HUES64 (cell line): ENCODE results near the gene DYSF.

Experiments
- H3K27ac ChIP-seq: 2 replicates; pipeline ENCODE4 v1.7.0; 2013; ENCODE audit warnings: low read depth, low read length, inconsistent platforms
- H3K27me3 ChIP-seq: 2 replicates; pipeline ENCODE4 v1.6.1; 2013; ENCODE audit warnings: mild to moderate bottlenecking, low read length; ENCODE audit not compliant: insufficient read depth
- H3K36me3 ChIP-seq: 2 replicates; pipeline ENCODE4 v1.6.1; 2013; ENCODE audit warnings: mild to moderate bottlenecking, low read length; ENCODE audit not compliant: insufficient read depth
- H3K4me1 ChIP-seq: 2 replicates; pipeline ENCODE4 v1.6.1; 2013; ENCODE audit warnings: mild to moderate bottlenecking, low read length, moderate library complexity; ENCODE audit not compliant: insufficient read depth
- H3K4me3 ChIP-seq: 2 replicates; pipeline ENCODE4 v1.5.1; 2013; ENCODE audit warnings: mild to moderate bottlenecking, low read length, moderate library complexity
- H3K9ac ChIP-seq: 2 replicates; pipeline ENCODE4 v1.6.1; 2013; ENCODE audit warnings: mild to moderate bottlenecking, low read depth, low read length
- H3K9me3 ChIP-seq: 2 replicates; pipeline ENCODE4 v1.6.1; 2013; ENCODE audit warnings: low read depth, low read length; ENCODE audit not compliant: insufficient read depth
- WGBS: fragments of 150-250, 120-280 bp; methylation state at CpG from one replicate; pipeline ENCODE4 v1.1.7; 2013; ENCODE audit warnings: missing lambda C conversion rate; 5-methylcytosine and 5-hydroxymethylcytosine counted together

Gene DYSF

GRCh38 chr2:71734620-71735019, 281.3 kb downstream of the DYSF start:
- Histone ChIP-seq H3K9ac (no peak overlapping the region), H3K4me1 (no peaks in the 10 kb centered on the region), H3K36me3 (no peaks in the 10 kb centered on the region), H3K27me3 (no peaks in the 10 kb centered on the region), H3K9me3 (no peaks in the 10 kb centered on the region), H3K4me3 (no peak overlapping the region), H3K27ac (no peak overlapping the region)

GRCh38 chr2:71735676-71736075, 282.3 kb downstream of the DYSF start:
- Histone ChIP-seq H3K27ac (no peak overlapping the region), H3K9ac (no peak overlapping the region), H3K4me1 (no peaks in the 10 kb centered on the region), H3K9me3 (0 out of 2 replicates have a peak, but pooled peaks cover under 1% of the 10 kb centered on the region), H3K36me3 (no peaks in the 10 kb centered on the region), H3K4me3 (no peak overlapping the region), H3K27me3 (no peaks in the 10 kb centered on the region)
- WGBS = 94% methylated on average over 1 of the region's 1 CpG
